ENCODE data around the gene NUDCD2.

- TF ChIP-seq CTCF (IDR thresholded peaks at IDR 0.05) (no peak), EP300 (IDR thresholded peaks at IDR 0.05) (no peak), POLR2AphosphoS5 (IDR thresholded peaks at IDR 0.05) (no peak), POLR2A (IDR thresholded peaks at IDR 0.05) (no peak)
These were observed 29.8 kb upstream of the NUDCD2 start for GRCh38 chr5:163489745-163490075.
